Urothelium cell line (cell line): Measurements from ENCODE around the gene BRPF1.

Source experiments
- DNase-seq: peaks from one replicate; pipeline ENCODE4 v3.0.0; 2011; ENCODE audit warnings: low spot score, mixed read lengths
- FAIRE-seq: peaks from 2 replicates; lab custom pipeline; 2011; peaks lifted over from hg19 to GRCh38; lab: Jason Lieb, UNC

Gene BRPF1

GRCh38 chr3:9786209-9786739 is 54.7 kb downstream of the BRPF1 start:
- no peak for FAIRE-seq
- no peak for DNase-seq

- no peak for FAIRE-seq
Observed at GRCh38 chr3:9786825-9787669, 55.5 kb downstream of the BRPF1 start.

GRCh38 chr3:9787714-9788113 is 56.2 kb downstream of the BRPF1 start:
- no peak for FAIRE-seq

More at GRCh38 chr3:9786825-9787669, 55.5 kb downstream of the BRPF1 start:
- peak; percentile 26 for DNase-seq

GRCh38 chr3:9791127-9791526 is 59.6 kb downstream of the BRPF1 start:
- FAIRE-seq: no peak
- no peak for DNase-seq

More at GRCh38 chr3:9787714-9788113, 56.2 kb downstream of the BRPF1 start:
- DNase-seq: no peak

GRCh38 chr3:9791790-9792404 is 60.4 kb downstream of the BRPF1 start:
- DNase-seq: no peak
- no peak for FAIRE-seq

GRCh38 chr3:9792405-9793160 is 61.0 kb downstream of the BRPF1 start, which contains the start of the genes ARPC4 and TADA3:
TSS of gene ARPC4 (plus strand) at chr3:9793082. CDS start at chr3:9793122, 40 bp downstream.
TSS of gene TADA3 (minus strand) at chr3:9792473. CDS start at chr3:9791466, 1,007 bp downstream.
- DNase-seq: peak; percentile 96
- no peak for FAIRE-seq

GRCh38 chr3:9793161-9793781 is 61.7 kb downstream of the BRPF1 start:
- FAIRE-seq (no peak), DNase-seq (peak; percentile 23)

GRCh38 chr3:9794400-9794799 is 62.9 kb downstream of the BRPF1 start:
- no peak for FAIRE-seq

GRCh38 chr3:9795207-9795606 is 63.7 kb downstream of the BRPF1 start:
- no peak for FAIRE-seq

More at GRCh38 chr3:9794400-9794799, 62.9 kb downstream of the BRPF1 start:
- DNase-seq: no peak

GRCh38 chr3:9797196-9797945 is 65.8 kb downstream of the BRPF1 start:
- DNase-seq (no peak), FAIRE-seq (no peak)

More at GRCh38 chr3:9795207-9795606, 63.7 kb downstream of the BRPF1 start:
- DNase-seq: no peak
